ENCODE measurements around the gene TENM4. TPM values are rescaled to one million over a fixed set of nuclear protein-coding genes. Genes with fewer than 3 reads are reported as not detected.

TENM4 gene
- total and polyA plus RNA-seq, 10 of the 15 experiments (the other 5 are each of a cell fraction or from before 2014, with no cell fraction given), result 0.03 to 0.12 (median 0.06) TPM; not detected in 7

GRCh38 chr11:79025622-79026021 is 415.2 kb downstream of the TENM4 start:
- in situ Hi-C loops (cut with MboI) (no loop called here), intact Hi-C loops (cut with micrococcal nuclease; ENCODE audit: unreplicated experiment) (no loop called here)
- H3K9me3 ChIP-seq (replicated peaks; ENCODE audit: control insufficient read depth, insufficient read depth, low read length), result no peaks in the 10 kb centered on the region
- no peak overlapping the region for H3K4me2 ChIP-seq (ENCODE audit: control insufficient read depth, insufficient read depth)
- H3K79me2 ChIP-seq (ENCODE audit: control insufficient read depth, insufficient read depth, low read length), result no peaks in the 10 kb centered on the region
- no peak for FAIRE-seq
- ATAC-seq, result no peak
- H3K4me3 ChIP-seq, result no peak overlapping the region
- no peaks in the 10 kb centered on the region for H4K20me1 ChIP-seq (ENCODE audit: control insufficient read depth, insufficient read depth)
- POLR2A ChIA-PET, result no interaction called here
- H3K9ac ChIP-seq (ENCODE audit: control insufficient read depth, insufficient read depth, low read length), result no peak overlapping the region
- WGBS (ENCODE audit: insufficient coverage, insufficient replicate concordance, low lambda C conversion rate, missing lambda C conversion rate), result 85% methylated on average over 5 of the region's 5 CpGs
- no peak overlapping the region for H3K27ac ChIP-seq (ENCODE audit: control insufficient read depth, insufficient read depth)
- RAD21 ChIA-PET (ENCODE audit: unreplicated experiment), result no interaction called here
- DNase-seq (ENCODE audit: low read depth, low spot score), result no peak
- no peaks in the 10 kb centered on the region for H3K36me3 ChIP-seq (ENCODE audit: control insufficient read depth in 2 of 2, insufficient read depth in 2 of 2, low read length in 1 of 2)
- H2AFZ ChIP-seq (ENCODE audit: control insufficient read depth, low read depth, low read length), result no peak overlapping the region
- no TSS peak for BruUV-seq (replicated peaks)
- peaks cover 9% of the 10 kb centered on the region for H3K4me1 ChIP-seq (ENCODE audit: control insufficient read depth, insufficient read depth, low read length)
- TF ChIP-seq ZNF592 (IDR thresholded peaks at IDR 0.05) (no peak), MTA3 (IDR thresholded peaks at IDR 0.05; ENCODE audit: borderline replicate concordance, low read length) (no peak), ZNF384 (IDR thresholded peaks at IDR 0.05; ENCODE audit: borderline replicate concordance, low read depth, low read length) (no peak), SPI1 (IDR thresholded peaks at IDR 0.05; ENCODE audit: borderline replicate concordance, insufficient read depth, low read depth, low read length) (no peak), TBL1XR1 (IDR thresholded peaks at IDR 0.05; ENCODE audit: low read depth, low read length) (no peak), ZBTB40 (IDR thresholded peaks at IDR 0.05; ENCODE audit: borderline replicate concordance) (no peak), IKZF1 (conservative IDR thresholded peaks at IDR 0.05) (no peak), SIX5 (IDR thresholded peaks at IDR 0.05; ENCODE audit: low read depth, low read length, severe bottlenecking) (no peak), ZNF687 (IDR thresholded peaks at IDR 0.05) (no peak), BRCA1 (IDR thresholded peaks at IDR 0.05; ENCODE audit: low read depth, low read length) (no peak)
- SMC1A ChIA-PET (ENCODE audit: uncharacterized antibody, unreplicated experiment), result interaction anchor here (0.8 to 1.5 kb wide), 2 partner anchors 18 to 96 kb away, joined by 3 to 4 read pairs; no protein-coding TSS in a partner anchor
- peaks cover 0 to 14% of the 10 kb centered on the region in 2 experiments; a peak in 2 of 4 replicates for H3K27me3 ChIP-seq (replicated peaks in 1 of 2; ENCODE audit: control insufficient read depth in 2 of 2, insufficient read depth in 2 of 2, low read length in 1 of 2)
- CTCF ChIA-PET, result no interaction called here
